ENCODE data around the gene TNS3. TPM values are rescaled to one million over a fixed set of nuclear protein-coding genes. Genes with fewer than 3 reads are reported as not detected.

The TNS3 gene
- total and polyA plus RNA-seq, 2 of the 13 experiments (the other 11 are each of a cell fraction or from before 2014, with no cell fraction given) = 52.9 to 55.7 TPM

GRCh38 chr7:47405921-47406800 lies 175.8 kb downstream of the TNS3 start (continued):
- no peak for TF ChIP-seq ZNF280D (CRISPR knock-in tag; IDR thresholded peaks at IDR 0.05)
- no peak for TF ChIP-seq ZNF205 (CRISPR knock-in tag; IDR thresholded peaks at IDR 0.05)
- TF ChIP-seq AGO2 (optimal IDR thresholded peaks at IDR 0.05; ENCODE audit: low read depth, low read length) = peak; percentile 26
- TF ChIP-seq ZNF24 (IDR thresholded peaks at IDR 0.05) = no peak
- peak; percentile 70; the same call in 1 of the 2 replicates for TF ChIP-seq SALL1 (CRISPR knock-in tag; IDR thresholded peaks at IDR 0.05)
- TF ChIP-seq HNF1A (IDR thresholded peaks at IDR 0.05; ENCODE audit: low read depth) = no peak; the same call in 1 of the 2 replicates
- no peak for TF ChIP-seq HNF1A (CRISPR knock-in tag; IDR thresholded peaks at IDR 0.05; ENCODE audit: borderline replicate concordance)
- TF ChIP-seq ZNF547 (CRISPR knock-in tag; IDR thresholded peaks at IDR 0.05) = no peak
- no peak for TF ChIP-seq ZNF337 (CRISPR knock-in tag; IDR thresholded peaks at IDR 0.05; ENCODE audit: borderline replicate concordance, low read depth)
- peak; percentile 13; the same call in 1 of the 2 replicates for TF ChIP-seq CEBPG (CRISPR knock-in tag; IDR thresholded peaks at IDR 0.05)
- no peak for TF ChIP-seq SETDB1 (CRISPR knock-in tag; IDR thresholded peaks at IDR 0.05; ENCODE audit: borderline replicate concordance)
- no peak for TF ChIP-seq THAP8 (CRISPR knock-in tag; IDR thresholded peaks at IDR 0.05; ENCODE audit: borderline replicate concordance)
- no peak for TF ChIP-seq ZNF251 (CRISPR knock-in tag; IDR thresholded peaks at IDR 0.05)
- TF ChIP-seq BRF2 (CRISPR knock-in tag; IDR thresholded peaks at IDR 0.05) = no peak
- TF ChIP-seq TRAFD1 (CRISPR knock-in tag; IDR thresholded peaks at IDR 0.05; ENCODE audit: borderline replicate concordance) = no peak

All from HepG2 (cell line).